Measurements from ENCODE around the gene DBNDD2. TPM values are rescaled to one million over a fixed set of nuclear protein-coding genes. Genes with fewer than 3 reads are reported as not detected.
A peak's percentile ranks its signal among the peaks of the same experiment; 100 is the strongest.

Gene DBNDD2
- total RNA-seq, 1 experiment from 2014 or later = 38.6 TPM

- Histone ChIP-seq H3K4me1 (ENCODE audit: insufficient read depth, low read length, poor library complexity, severe bottlenecking) (no peaks in the 10 kb centered on the region), H3K9me3 (ENCODE audit: low read depth, low read length, poor library complexity, severe bottlenecking) (peaks cover 10% of the 10 kb centered on the region), H3K36me3 (ENCODE audit: insufficient read depth, low read length, poor library complexity, severe bottlenecking) (no peaks in the 10 kb centered on the region), H3K4me3 (ENCODE audit: low read depth, low read length, poor library complexity, severe bottlenecking) (no peak overlapping the region), H3K27me3 (replicated peaks; ENCODE audit: insufficient read depth, low read depth, low read length, poor library complexity) (no peaks in the 10 kb centered on the region), H3K27ac (ENCODE audit: low read depth, low read length, poor library complexity, severe bottlenecking) (no peak overlapping the region)
- DNase-seq (ENCODE audit: low spot score) = no peak
- intact Hi-C loops (cut with micrococcal nuclease; ENCODE audit: unreplicated experiment) = no loop called here
- CTCF ChIA-PET = no interaction called here
- no TSS peak for BruUV-seq (replicated peaks)
- TF ChIP-seq CTCF (conservative IDR thresholded peaks at IDR 0.05; ENCODE audit: low read depth, low read length) = no peak
- no peak for TF ChIP-seq EZH2 (IDR thresholded peaks at IDR 0.05; ENCODE audit: borderline replicate concordance, low read depth, low read length, poor library complexity, severe bottlenecking)
- POLR2A ChIA-PET (ENCODE audit: low non-redundant PET) = no interaction called here
These were observed 7.6 kb upstream of the DBNDD2 start for GRCh38 chr20:45400346-45401031.

- Histone ChIP-seq H3K4me3 (ENCODE audit: low read depth, low read length, poor library complexity, severe bottlenecking) (no peak overlapping the region), H3K4me1 (ENCODE audit: insufficient read depth, low read length, poor library complexity, severe bottlenecking) (peaks cover 7% of the 10 kb centered on the region), H3K27me3 (replicated peaks; ENCODE audit: insufficient read depth, low read depth, low read length, poor library complexity) (no peaks in the 10 kb centered on the region), H3K36me3 (ENCODE audit: insufficient read depth, low read length, poor library complexity, severe bottlenecking) (no peaks in the 10 kb centered on the region), H3K27ac (ENCODE audit: low read depth, low read length, poor library complexity, severe bottlenecking) (no peak overlapping the region), H3K9me3 (ENCODE audit: low read depth, low read length, poor library complexity, severe bottlenecking) (peaks cover 10% of the 10 kb centered on the region)
- no TSS peak for BruUV-seq (replicated peaks)
- POLR2A ChIA-PET (ENCODE audit: low non-redundant PET) = no interaction called here
- CTCF ChIA-PET = no interaction called here
- no peak for DNase-seq (ENCODE audit: low spot score)
- no peak for TF ChIP-seq CTCF (conservative IDR thresholded peaks at IDR 0.05; ENCODE audit: low read depth, low read length)
- TF ChIP-seq EZH2 (IDR thresholded peaks at IDR 0.05; ENCODE audit: borderline replicate concordance, low read depth, low read length, poor library complexity, severe bottlenecking) = no peak
- intact Hi-C loops (cut with micrococcal nuclease; ENCODE audit: unreplicated experiment) = no loop called here
These were observed 5.1 kb upstream of the DBNDD2 start for GRCh38 chr20:45402946-45403345.

GRCh38 chr20:45404438-45404837 is 3.7 kb upstream of the DBNDD2 start:
- Histone ChIP-seq H3K4me1 (ENCODE audit: insufficient read depth, low read length, poor library complexity, severe bottlenecking) (peaks cover 9% of the 10 kb centered on the region), H3K36me3 (ENCODE audit: insufficient read depth, low read length, poor library complexity, severe bottlenecking) (peaks cover 4% of the 10 kb centered on the region), H3K4me3 (ENCODE audit: low read depth, low read length, poor library complexity, severe bottlenecking) (no peak overlapping the region), H3K9me3 (ENCODE audit: low read depth, low read length, poor library complexity, severe bottlenecking) (peaks cover 10% of the 10 kb centered on the region), H3K27me3 (replicated peaks; ENCODE audit: insufficient read depth, low read depth, low read length, poor library complexity) (no peaks in the 10 kb centered on the region), H3K27ac (ENCODE audit: low read depth, low read length, poor library complexity, severe bottlenecking) (no peak overlapping the region)
- TSS peak; percentile 54 for BruUV-seq (replicated peaks)
- no peak for DNase-seq (ENCODE audit: low spot score)
- intact Hi-C loops (cut with micrococcal nuclease; ENCODE audit: unreplicated experiment) = no loop called here
- TF ChIP-seq EZH2 (IDR thresholded peaks at IDR 0.05; ENCODE audit: borderline replicate concordance, low read depth, low read length, poor library complexity, severe bottlenecking) (no peak), CTCF (conservative IDR thresholded peaks at IDR 0.05; ENCODE audit: low read depth, low read length) (no peak)
- CTCF ChIA-PET = interaction anchor here (0.5 kb wide), 1 partner anchor 31 kb away, joined by 3 read pairs; no protein-coding TSS in a partner anchor
- POLR2A ChIA-PET (ENCODE audit: low non-redundant PET) = no interaction called here
